MM.1S (cell line): ENCODE data around the gene CNPY2.

Source experiments
- CTCF ChIP-seq: fragments of 300-600 bp; sonication (generic); IDR thresholded peaks from 2 replicates; pipeline ENCODE4 v1.5.1; 2016; ENCODE audit warnings: antibody characterized with exemption, low read length, mixed read lengths
- EZH2 ChIP-seq: fragments of 300-600 bp; sonication (generic); optimal IDR thresholded peaks from 2 replicates; pipeline ENCODE3; 2017; ENCODE audit warnings: low read depth, mild to moderate bottlenecking, antibody characterized with exemption, low read length, mixed read lengths

GRCh38 chr12:56282030-56282429 lies 33.8 kb downstream of the CNPY2 start:
- no peak for TF ChIP-seq CTCF
- no peak for TF ChIP-seq EZH2
